B cell (primary cell): ENCODE data around the gene CCR6.

Source experiments
- EZH2 ChIP-seq: IDR thresholded peaks from 2 replicates; pipeline ENCODE4 v1.6.1; 2012; ENCODE audit warnings: borderline replicate concordance, low read depth, mild to moderate bottlenecking, moderate library complexity, low read length; ENCODE audit not compliant: insufficient read depth, poor library complexity, severe bottlenecking
- TF ChIP-seq, protein P1 (sequence below): fragments of 200-600 bp; IDR thresholded peaks from one replicate; pipeline ENCODE4 v1.8.0; 2022; ENCODE audit warnings: antibody characterized with exemption, mild to moderate bottlenecking

DNA sequence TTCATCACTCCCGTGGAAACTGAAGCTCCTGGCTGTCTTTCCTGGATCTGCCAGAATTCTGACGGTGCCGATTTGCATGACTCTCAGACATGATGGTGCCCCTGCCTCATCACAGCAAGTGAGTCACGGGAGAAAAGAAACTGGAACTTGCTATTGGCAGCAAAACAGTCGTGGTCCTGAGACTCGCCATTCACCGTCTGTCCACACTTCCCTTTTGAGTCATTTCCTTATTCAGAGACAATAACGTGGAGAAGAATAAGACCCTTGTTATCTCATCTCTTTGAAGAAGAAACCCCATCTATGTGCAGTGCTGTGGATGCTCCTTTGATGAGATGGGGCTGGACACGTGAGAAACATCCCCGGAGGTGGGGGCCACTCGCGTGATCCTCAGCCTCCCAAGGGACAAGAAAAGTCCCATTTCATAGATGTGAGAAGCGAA is 30.6 kb downstream of the CCR6 start:
- TF ChIP-seq, protein P1, sequence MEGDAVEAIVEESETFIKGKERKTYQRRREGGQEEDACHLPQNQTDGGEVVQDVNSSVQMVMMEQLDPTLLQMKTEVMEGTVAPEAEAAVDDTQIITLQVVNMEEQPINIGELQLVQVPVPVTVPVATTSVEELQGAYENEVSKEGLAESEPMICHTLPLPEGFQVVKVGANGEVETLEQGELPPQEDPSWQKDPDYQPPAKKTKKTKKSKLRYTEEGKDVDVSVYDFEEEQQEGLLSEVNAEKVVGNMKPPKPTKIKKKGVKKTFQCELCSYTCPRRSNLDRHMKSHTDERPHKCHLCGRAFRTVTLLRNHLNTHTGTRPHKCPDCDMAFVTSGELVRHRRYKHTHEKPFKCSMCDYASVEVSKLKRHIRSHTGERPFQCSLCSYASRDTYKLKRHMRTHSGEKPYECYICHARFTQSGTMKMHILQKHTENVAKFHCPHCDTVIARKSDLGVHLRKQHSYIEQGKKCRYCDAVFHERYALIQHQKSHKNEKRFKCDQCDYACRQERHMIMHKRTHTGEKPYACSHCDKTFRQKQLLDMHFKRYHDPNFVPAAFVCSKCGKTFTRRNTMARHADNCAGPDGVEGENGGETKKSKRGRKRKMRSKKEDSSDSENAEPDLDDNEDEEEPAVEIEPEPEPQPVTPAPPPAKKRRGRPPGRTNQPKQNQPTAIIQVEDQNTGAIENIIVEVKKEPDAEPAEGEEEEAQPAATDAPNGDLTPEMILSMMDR, result no peak
- TF ChIP-seq EZH2, result no peak
